Endothelial cell of umbilical vein (primary cell): Measurements from ENCODE around the gene VWA1.

Source experiments
- MYC ChIP-seq: IDR thresholded peaks from one replicate; pipeline ENCODE4 v1.6.1; 2011; ENCODE audit warnings: mild to moderate bottlenecking, low read depth, low read length
- POLR2AphosphoS5 ChIP-seq: IDR thresholded peaks from 2 replicates; pipeline ENCODE4 v1.6.1; 2012; ENCODE audit warnings: low read depth, mild to moderate bottlenecking, control low read depth, low read length, moderate library complexity; ENCODE audit not compliant: insufficient read depth
- TF ChIP-seq, protein P1 (sequence below), 2 donors: IDR thresholded peaks; 1 replicate in 1 of 2; 2 replicates in 1 of 2; pipeline ENCODE4 v1.5.1; 2011; ENCODE audit warnings: low read length in 2 of 2, mild to moderate bottlenecking in 2 of 2, moderate library complexity in 2 of 2, control low read depth in 1 of 2, inconsistent platforms in 1 of 2, low read depth in 1 of 2; ENCODE audit not compliant: insufficient read depth in 1 of 2; ENCODE audit errors: extremely low read depth in 1 of 2
- TF ChIP-seq, protein P2 (sequence below): IDR thresholded peaks from 2 replicates; pipeline ENCODE4 v1.6.1; 2011; ENCODE audit not compliant: insufficient read depth, insufficient read length

DNA sequence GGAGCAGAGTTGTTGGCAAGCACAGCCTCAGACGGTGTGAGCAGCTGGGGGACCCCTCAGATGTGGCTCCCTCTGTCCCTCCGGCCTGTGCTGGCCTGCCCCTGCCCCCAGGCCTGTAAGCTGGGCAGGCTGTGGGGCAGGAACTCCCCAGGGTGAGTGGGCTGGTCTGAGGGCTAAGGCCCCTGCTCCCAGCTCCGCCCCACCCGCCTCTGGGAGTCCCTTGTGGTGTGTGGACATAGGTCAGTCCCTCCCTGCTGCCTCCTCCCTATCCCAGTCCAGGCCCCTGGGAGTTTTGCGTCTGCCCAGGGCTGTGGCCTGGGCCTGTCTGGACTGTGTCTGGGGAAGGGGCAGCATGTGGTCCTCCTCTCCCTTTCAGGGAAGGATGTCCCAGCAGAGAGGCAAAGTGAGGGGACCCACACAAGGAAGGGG, 3.6 kb upstream of the VWA1 start:
- TF ChIP-seq, protein P1, sequence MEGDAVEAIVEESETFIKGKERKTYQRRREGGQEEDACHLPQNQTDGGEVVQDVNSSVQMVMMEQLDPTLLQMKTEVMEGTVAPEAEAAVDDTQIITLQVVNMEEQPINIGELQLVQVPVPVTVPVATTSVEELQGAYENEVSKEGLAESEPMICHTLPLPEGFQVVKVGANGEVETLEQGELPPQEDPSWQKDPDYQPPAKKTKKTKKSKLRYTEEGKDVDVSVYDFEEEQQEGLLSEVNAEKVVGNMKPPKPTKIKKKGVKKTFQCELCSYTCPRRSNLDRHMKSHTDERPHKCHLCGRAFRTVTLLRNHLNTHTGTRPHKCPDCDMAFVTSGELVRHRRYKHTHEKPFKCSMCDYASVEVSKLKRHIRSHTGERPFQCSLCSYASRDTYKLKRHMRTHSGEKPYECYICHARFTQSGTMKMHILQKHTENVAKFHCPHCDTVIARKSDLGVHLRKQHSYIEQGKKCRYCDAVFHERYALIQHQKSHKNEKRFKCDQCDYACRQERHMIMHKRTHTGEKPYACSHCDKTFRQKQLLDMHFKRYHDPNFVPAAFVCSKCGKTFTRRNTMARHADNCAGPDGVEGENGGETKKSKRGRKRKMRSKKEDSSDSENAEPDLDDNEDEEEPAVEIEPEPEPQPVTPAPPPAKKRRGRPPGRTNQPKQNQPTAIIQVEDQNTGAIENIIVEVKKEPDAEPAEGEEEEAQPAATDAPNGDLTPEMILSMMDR (IDR thresholded peaks at IDR 0.05; ENCODE audit: extremely low read depth in 1 of 2, insufficient read depth in 1 of 2, low read depth in 1 of 2, low read length in 2 of 2): no peak
- TF ChIP-seq POLR2AphosphoS5 (no peak), MYC (no peak)
- TF ChIP-seq, protein P2, sequence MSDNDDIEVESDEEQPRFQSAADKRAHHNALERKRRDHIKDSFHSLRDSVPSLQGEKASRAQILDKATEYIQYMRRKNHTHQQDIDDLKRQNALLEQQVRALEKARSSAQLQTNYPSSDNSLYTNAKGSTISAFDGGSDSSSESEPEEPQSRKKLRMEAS: no peak
